GM19238 (cell line): ENCODE results near the gene ADAMTS2.
"Not testable (repeated sequence)": the region's sequence is repeated elsewhere in the genome, so short reads cannot be mapped to it uniquely, and the experiment has no call there.

Source experiments
- DNase-seq: peaks from one replicate; pipeline ENCODE4 v3.0.0; 2011; ENCODE audit warnings: low spot score; ENCODE audit not compliant: insufficient read length

The ADAMTS2 gene

GRCh38 chr5:179326122-179326927 is 18.9 kb downstream of the ADAMTS2 start:
- DNase-seq = no peak

GRCh38 chr5:179325296-179326031 is 19.8 kb downstream of the ADAMTS2 start:
- no peak for DNase-seq

DNA sequence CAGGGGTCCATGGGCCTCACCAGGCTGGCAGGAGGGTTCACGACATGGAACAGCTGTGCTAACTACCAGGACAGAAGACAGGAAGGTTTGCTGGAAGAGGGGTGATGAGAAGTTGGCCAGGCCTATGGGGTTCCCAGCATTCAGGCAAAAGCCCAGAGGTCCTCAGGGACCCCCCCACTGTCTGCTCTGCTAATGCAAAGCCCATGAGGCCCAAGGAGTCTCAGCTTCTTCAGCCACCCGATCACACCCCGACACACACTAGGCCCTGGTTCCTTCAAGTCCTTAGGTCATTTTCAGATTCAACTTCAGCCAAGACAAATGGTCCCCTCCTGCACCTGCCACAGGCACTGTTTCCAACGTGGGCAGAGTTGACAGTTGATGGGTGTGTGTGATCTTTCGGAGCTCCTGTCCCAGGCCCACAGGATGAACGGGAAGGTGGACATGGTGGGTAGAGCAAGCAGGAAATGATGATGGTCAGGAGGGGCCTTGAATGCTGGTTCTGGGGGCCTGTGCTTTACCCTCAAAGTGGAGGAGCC is 20.4 kb downstream of the ADAMTS2 start:
- no peak for DNase-seq

DNA sequence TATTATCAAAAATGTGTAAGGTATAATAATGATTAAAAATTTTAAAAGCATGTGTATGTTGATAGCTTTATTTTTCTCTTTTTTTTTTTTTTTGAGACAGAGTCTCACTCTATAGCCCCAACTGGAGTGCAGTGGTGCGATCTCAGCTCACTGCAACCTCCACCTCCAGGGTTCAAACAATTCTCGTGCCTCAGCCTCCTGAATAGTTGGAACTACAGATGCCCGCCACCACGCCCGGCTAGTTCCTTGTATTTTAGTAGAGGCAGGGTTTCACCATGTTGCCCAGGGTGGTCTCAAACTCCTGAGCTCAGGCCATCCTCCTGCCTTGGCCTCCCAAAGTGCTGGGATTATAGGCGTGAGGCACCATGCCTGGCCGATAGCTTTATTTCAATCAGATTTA is 20.9 kb downstream of the ADAMTS2 start:
- DNase-seq = not testable (repeated sequence)

- DNase-seq = no peak
Measured at GRCh38 chr5:179323026-179323870, 22.0 kb downstream of the ADAMTS2 start.

- DNase-seq = no peak
Measured at GRCh38 chr5:179322071-179323025, 22.9 kb downstream of the ADAMTS2 start.

GRCh38 chr5:179321206-179321987 is 23.9 kb downstream of the ADAMTS2 start:
- DNase-seq = no peak

- DNase-seq = no peak
Measured at GRCh38 chr5:179319741-179320281, 25.4 kb downstream of the ADAMTS2 start.

GRCh38 chr5:179319123-179319522 is 26.1 kb downstream of the ADAMTS2 start:
- DNase-seq = no peak

GRCh38 chr5:179318221-179318955 is 26.9 kb downstream of the ADAMTS2 start:
- no peak for DNase-seq

DNA sequence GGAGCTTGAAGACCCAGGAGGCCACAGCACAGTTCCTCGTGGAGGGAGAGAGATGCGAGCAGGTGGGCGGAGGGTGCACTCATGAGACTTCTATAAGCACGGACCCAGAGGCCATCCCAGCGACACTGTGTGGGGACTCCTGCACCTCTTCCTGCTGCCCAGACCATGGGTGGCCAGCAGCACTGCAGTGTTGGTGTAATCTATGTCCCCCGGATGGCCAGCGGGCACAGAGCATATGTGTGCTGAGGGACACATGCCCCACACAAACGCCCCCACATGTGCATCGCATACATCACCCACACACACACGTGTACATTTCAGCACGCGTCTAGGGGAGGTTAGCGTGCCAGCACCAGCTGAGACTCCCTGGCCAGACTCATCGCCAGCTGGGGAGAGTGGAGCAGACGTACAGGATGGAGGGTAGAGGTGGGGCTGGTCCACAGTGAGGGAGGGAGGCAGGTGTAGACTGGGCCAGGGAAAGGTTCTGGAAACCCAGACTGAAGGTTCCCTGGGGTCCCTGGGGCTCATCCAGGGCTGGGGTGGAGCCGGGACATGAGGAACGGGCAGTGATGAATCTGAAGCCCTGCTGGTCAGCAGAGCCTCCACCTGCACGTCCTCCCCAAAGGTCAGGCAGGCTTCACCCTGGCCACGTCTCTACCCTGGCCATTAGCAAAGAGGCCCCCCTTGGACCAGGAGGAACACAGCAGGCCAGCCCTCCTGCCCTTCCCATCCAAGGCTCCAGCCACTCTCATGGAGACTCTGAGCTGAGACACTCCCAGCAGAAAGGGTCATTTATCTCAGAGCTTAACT is 27.6 kb downstream of the ADAMTS2 start:
- DNase-seq = no peak

DNA sequence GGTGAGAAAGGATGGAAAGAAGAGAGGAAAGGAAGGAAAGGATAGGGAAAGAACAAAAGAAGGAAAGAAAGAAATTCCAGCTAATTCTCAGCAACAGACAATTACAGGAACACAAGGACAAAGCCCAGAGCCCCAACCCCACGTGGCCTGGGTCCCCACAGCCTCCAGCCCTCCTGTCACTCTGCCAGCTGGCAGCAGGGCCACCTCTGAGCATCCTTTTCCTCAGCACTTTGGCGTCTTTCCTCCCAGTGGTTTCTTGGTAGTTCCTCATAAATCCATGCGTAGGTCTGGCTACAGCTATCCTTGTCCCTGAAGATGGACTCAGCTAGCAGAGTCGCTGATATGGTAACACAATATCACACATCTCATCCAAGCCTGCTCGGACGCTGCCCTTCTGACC is 28.3 kb downstream of the ADAMTS2 start:
- no peak for DNase-seq

DNA sequence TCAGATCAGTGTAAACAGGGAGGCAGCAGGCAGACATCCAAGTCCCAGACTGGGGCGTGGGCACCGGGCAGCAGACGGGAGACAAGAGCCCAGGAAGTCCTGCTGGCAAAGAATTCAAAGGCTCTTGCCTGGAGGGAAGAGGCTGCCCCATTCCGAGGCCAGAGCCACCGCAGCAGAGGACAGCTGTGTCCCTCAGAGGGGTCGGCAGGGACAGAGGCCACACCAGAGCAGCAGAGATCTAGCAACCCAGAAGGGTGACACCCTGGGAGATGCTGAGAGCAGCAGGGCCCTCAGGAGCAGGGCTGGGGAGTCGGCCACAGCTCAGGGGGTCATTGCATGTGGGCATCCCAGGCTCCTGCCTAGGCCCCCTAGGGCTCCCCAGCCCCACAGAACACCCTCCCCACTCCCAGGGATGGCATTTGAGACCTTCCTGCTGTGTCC is 29.1 kb downstream of the ADAMTS2 start:
- DNase-seq = no peak

GRCh38 chr5:179315356-179315890 is 29.8 kb downstream of the ADAMTS2 start:
- DNase-seq = no peak

GRCh38 chr5:179314606-179315355 is 30.5 kb downstream of the ADAMTS2 start:
- no peak for DNase-seq

DNA sequence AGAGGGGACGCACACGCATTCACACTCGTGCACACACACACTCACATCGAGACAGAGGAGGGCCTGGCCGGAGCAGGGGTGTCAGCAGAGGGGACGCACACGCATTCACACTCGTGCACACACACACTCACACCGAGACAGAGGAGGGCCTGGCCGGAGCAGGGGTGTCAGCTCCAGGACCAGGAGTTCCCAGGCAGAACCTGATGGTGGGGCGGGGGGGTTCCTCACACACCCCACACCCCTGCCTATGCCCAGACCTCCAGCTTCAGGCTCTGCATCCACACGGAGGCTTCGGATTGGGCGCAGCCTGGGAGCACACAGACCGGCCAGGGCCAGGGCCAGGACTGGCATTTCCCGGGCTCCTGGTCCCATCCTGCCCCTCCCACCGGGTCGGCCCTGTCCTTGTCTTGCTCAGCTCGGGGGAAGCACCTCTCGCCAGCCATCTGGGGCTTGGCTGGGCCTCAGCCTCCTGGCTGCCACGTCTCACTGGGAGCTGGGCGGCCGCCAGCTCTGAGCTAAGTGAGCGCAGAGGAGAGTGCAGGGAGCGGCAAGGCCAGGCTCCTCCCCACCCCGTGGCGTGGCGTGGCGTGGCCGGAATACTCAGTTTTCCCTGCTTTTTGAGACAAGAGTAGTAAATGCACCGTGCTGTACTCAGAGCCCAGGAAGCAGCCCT is 31.3 kb downstream of the ADAMTS2 start:
- no peak for DNase-seq
